ENCODE results near the gene FYB1.

The FYB1 gene

GRCh38 chr5:39114155-39114554, 105.2 kb downstream of the FYB1 start:
- no peak overlapping the region for H3K4me3 ChIP-seq (ENCODE audit: low read depth, low read length)
- no peak for TF ChIP-seq CTCF (IDR thresholded peaks at IDR 0.05; ENCODE audit: low read depth, low read length, missing control alignments)
- DNase-seq (ENCODE audit: low read depth): no peak
- in situ Hi-C loops (cut with HindIII; ENCODE audit: low sequenced_read_pairs): no loop called here

GRCh38 chr5:39113354-39113953, 105.9 kb downstream of the FYB1 start:
- no peak for DNase-seq (ENCODE audit: low read depth)
- in situ Hi-C loops (cut with HindIII; ENCODE audit: low sequenced_read_pairs): no loop called here
- H3K4me3 ChIP-seq (ENCODE audit: low read depth, low read length): no peak overlapping the region
- no peak for TF ChIP-seq CTCF (IDR thresholded peaks at IDR 0.05; ENCODE audit: low read depth, low read length, missing control alignments)

GRCh38 chr5:39109606-39110005, 109.8 kb downstream of the FYB1 start:
- H3K4me3 ChIP-seq (ENCODE audit: low read depth, low read length): no peak overlapping the region
- in situ Hi-C loops (cut with HindIII; ENCODE audit: low sequenced_read_pairs): no loop called here
- no peak for TF ChIP-seq CTCF (IDR thresholded peaks at IDR 0.05; ENCODE audit: low read depth, low read length, missing control alignments)
- DNase-seq (ENCODE audit: low read depth): no peak

- no peak for TF ChIP-seq CTCF (IDR thresholded peaks at IDR 0.05; ENCODE audit: low read depth, low read length, missing control alignments)
- in situ Hi-C loops (cut with HindIII; ENCODE audit: low sequenced_read_pairs): no loop called here
- no peak overlapping the region for H3K4me3 ChIP-seq (ENCODE audit: low read depth, low read length)
- DNase-seq (ENCODE audit: low read depth): no peak
These were observed 110.4 kb downstream of the FYB1 start for GRCh38 chr5:39108987-39109386.

- no peak overlapping the region for H3K4me3 ChIP-seq (ENCODE audit: low read depth, low read length)
- in situ Hi-C loops (cut with HindIII; ENCODE audit: low sequenced_read_pairs): no loop called here
- no peak for DNase-seq (ENCODE audit: low read depth)
- no peak for TF ChIP-seq CTCF (IDR thresholded peaks at IDR 0.05; ENCODE audit: low read depth, low read length, missing control alignments)
These were observed 112.0 kb downstream of the FYB1 start for GRCh38 chr5:39107350-39107749.

GRCh38 chr5:39106322-39106721, 113.0 kb downstream of the FYB1 start:
- no peak for TF ChIP-seq CTCF (IDR thresholded peaks at IDR 0.05; ENCODE audit: low read depth, low read length, missing control alignments)
- DNase-seq (ENCODE audit: low read depth): no peak
- in situ Hi-C loops (cut with HindIII; ENCODE audit: low sequenced_read_pairs): no loop called here
- H3K4me3 ChIP-seq (ENCODE audit: low read depth, low read length): no peak overlapping the region
